CD4-positive, alpha-beta T cell treated with Interleukin-15 for 1 hour (primary cell): ENCODE data around the gene MANBA.

Experiments used
- DNase-seq: peaks from one replicate; pipeline ENCODE4 v3.0.0-alpha.2; 2020

The MANBA gene

GRCh38 chr4:102585329-102585728 is 175.4 kb downstream of the MANBA start:
- DNase-seq: no peak

- DNase-seq: no peak
These were observed 176.7 kb downstream of the MANBA start for GRCh38 chr4:102584091-102584490.
